ENCODE results near the gene PLEKHA6. TPM values are rescaled to one million over a fixed set of nuclear protein-coding genes. Genes with fewer than 3 reads are reported as not detected.

The PLEKHA6 gene
- total and polyA plus RNA-seq, 2 experiments from 2014 or later, result 2.8 to 6.2 TPM

GRCh38 chr1:204299814-204300365 lies 59.8 kb downstream of the PLEKHA6 start:
- H3K4me2 ChIP-seq, result no peak overlapping the region
- no peaks in the 10 kb centered on the region for H4K20me1 ChIP-seq (replicated peaks; ENCODE audit: insufficient read depth)
- no peak overlapping the region for H3K4me3 Mint-ChIP-seq
- no peak overlapping the region for H3K4me3 ChIP-seq
- no peak overlapping the region for H3K27ac ChIP-seq (ENCODE audit: low read depth)
- H3F3A ChIP-seq (replicated peaks; ENCODE audit: low read depth), result no peaks in the 10 kb centered on the region
- H3K27ac Mint-ChIP-seq, result no peak overlapping the region
- peaks cover 29% of the 10 kb centered on the region for H3K4me1 ChIP-seq (ENCODE audit: insufficient read depth)
- H3K4me1 Mint-ChIP-seq, result peaks cover 37% of the 10 kb centered on the region
- no peak overlapping the region for H2AFZ ChIP-seq
- peaks cover 9% of the 10 kb centered on the region for H3K27me3 Mint-ChIP-seq (ENCODE audit: insufficient read depth, low read depth, poor library complexity)
- H3K79me2 ChIP-seq (replicated peaks; ENCODE audit: insufficient read depth), result no peaks in the 10 kb centered on the region
- no peak for TF ChIP-seq POLR2AphosphoS5 (IDR thresholded peaks at IDR 0.05; ENCODE audit: low read depth)
- no peak for TF ChIP-seq EZH2 (IDR thresholded peaks at IDR 0.05; ENCODE audit: low read depth, unreplicated experiment)
- no peak for TF ChIP-seq CTCF (conservative IDR thresholded peaks at IDR 0.05; ENCODE audit: low read depth in 2 of 2)
- TF ChIP-seq ETS1 (IDR thresholded peaks at IDR 0.05), result no peak
- no peak for TF ChIP-seq STAT1 (IDR thresholded peaks at IDR 0.05; ENCODE audit: unreplicated experiment)
- no peak for TF ChIP-seq ZNF114 (CRISPR knock-in tag; IDR thresholded peaks at IDR 0.05)
- no peak for TF ChIP-seq ZNF331 (CRISPR knock-in tag; IDR thresholded peaks at IDR 0.05; ENCODE audit: low read depth)
- no peak for TF ChIP-seq REST (IDR thresholded peaks at IDR 0.05; ENCODE audit: unreplicated experiment)
- TF ChIP-seq EZH2phosphoT487 (IDR thresholded peaks at IDR 0.05; ENCODE audit: unreplicated experiment), result no peak
- TF ChIP-seq NANOG (IDR thresholded peaks at IDR 0.05; ENCODE audit: borderline replicate concordance), result no peak
- no peak for TF ChIP-seq ZNF462 (CRISPR knock-in tag; IDR thresholded peaks at IDR 0.05)
- no peak for TF ChIP-seq CREB1 (CRISPR knock-in tag; IDR thresholded peaks at IDR 0.05; ENCODE audit: low read depth)
- no peak for TF ChIP-seq JUNB (IDR thresholded peaks at IDR 0.05; ENCODE audit: unreplicated experiment)
- H3K36me3 ChIP-seq (ENCODE audit: insufficient read depth), result no peaks in the 10 kb centered on the region
- H3K9me3 Mint-ChIP-seq, result no peaks in the 10 kb centered on the region
- ATAC-seq, result no peak
- H3K9me2 ChIP-seq (ENCODE audit: insufficient read depth), result peaks cover 22% of the 10 kb centered on the region
- H3K36me3 Mint-ChIP-seq (ENCODE audit: low read depth), result peaks cover 20% of the 10 kb centered on the region
- H3K27me3 ChIP-seq (ENCODE audit: insufficient read depth), result no peaks in the 10 kb centered on the region
- no peak for DNase-seq (ENCODE audit: low spot score)

Data from GM23338 (cell line).